ENCODE measurements around the gene PKP2. TPM values are rescaled to one million over a fixed set of nuclear protein-coding genes. Genes with fewer than 3 reads are reported as not detected.

Gene PKP2
- total RNA-seq, 2 experiments from 2014 or later: 0.13 to 0.23 TPM

DNA sequence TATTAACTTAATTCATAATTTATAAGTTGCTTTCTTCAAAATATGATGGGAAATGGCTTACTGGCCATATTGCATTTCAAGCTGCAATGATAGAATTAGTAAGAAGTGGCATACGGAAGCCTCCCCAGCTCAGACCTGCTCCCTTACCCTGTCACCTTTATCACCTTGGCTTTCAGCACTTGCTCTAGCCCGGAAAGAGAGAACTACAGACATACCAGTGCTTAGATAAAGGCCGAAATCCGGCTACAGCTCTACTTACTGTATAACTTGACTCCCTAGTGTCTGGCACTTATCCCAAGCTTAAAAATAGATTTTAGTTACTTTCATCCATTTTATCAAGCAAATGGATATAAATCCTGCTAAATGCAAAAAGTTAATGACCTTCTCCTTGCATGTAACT lies 42.5 kb downstream of the PKP2 start:
- ATAC-seq (no peak), DNase-seq (no peak)
- Mint-ChIP-seq H3K9me3 (no peaks in the 10 kb centered on the region), H3K27me3 (peaks cover 6% of the 10 kb centered on the region), H3K4me1 (ENCODE audit: low read depth) (no peaks in the 10 kb centered on the region), H3K36me3 (ENCODE audit: low read depth) (no peaks in the 10 kb centered on the region), H3K4me3 (no peak overlapping the region), H3K27ac (no peak overlapping the region)
- intact Hi-C loops (cut with micrococcal nuclease): no loop called here
- CTCF ChIA-PET: no interaction called here
- no peak for TF ChIP-seq CTCF (IDR thresholded peaks at IDR 0.05)
- POLR2A ChIA-PET: no interaction called here

DNA sequence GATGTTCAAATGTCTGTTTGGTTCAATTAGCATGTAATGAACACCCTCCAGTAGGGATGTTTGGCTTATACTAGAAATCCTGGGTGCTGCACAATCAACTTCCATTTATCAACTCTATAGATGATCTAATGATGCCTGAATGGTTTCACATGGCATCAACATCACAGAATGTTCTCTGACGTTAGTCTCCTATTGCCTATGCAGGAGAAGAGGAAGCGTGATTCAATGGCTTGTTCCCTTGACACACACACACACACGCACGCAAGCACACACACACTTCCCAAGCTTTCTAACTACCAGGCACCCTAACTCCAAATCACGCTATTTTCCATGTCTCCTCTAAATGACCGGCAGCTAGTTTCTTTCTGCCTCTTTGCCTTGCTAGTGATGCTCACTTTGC lies 49.3 kb downstream of the PKP2 start:
- H3K4me1 Mint-ChIP-seq (ENCODE audit: low read depth): no peaks in the 10 kb centered on the region
- TF ChIP-seq CTCF (IDR thresholded peaks at IDR 0.05): no peak
- H3K27ac Mint-ChIP-seq: no peak overlapping the region
- ATAC-seq (no peak), DNase-seq (no peak)
- ChIA-PET CTCF (no interaction called here), POLR2A (no interaction called here)
- H3K27me3 Mint-ChIP-seq: no peaks in the 10 kb centered on the region
- no peak overlapping the region for H3K4me3 Mint-ChIP-seq
- no peaks in the 10 kb centered on the region for H3K9me3 Mint-ChIP-seq
- intact Hi-C loops (cut with micrococcal nuclease): no loop called here
- no peaks in the 10 kb centered on the region for H3K36me3 Mint-ChIP-seq (ENCODE audit: low read depth)

GRCh38 chr12:32846053-32846452 lies 50.5 kb downstream of the PKP2 start:
- no peak overlapping the region for H3K4me3 Mint-ChIP-seq
- TF ChIP-seq CTCF (IDR thresholded peaks at IDR 0.05): no peak
- no peaks in the 10 kb centered on the region for H3K27me3 Mint-ChIP-seq
- H3K9me3 Mint-ChIP-seq: no peaks in the 10 kb centered on the region
- no peaks in the 10 kb centered on the region for H3K4me1 Mint-ChIP-seq (ENCODE audit: low read depth)
- no peak overlapping the region for H3K27ac Mint-ChIP-seq
- CTCF ChIA-PET: no interaction called here
- ATAC-seq (no peak), DNase-seq (no peak)
- POLR2A ChIA-PET: no interaction called here
- intact Hi-C loops (cut with micrococcal nuclease): no loop called here
- H3K36me3 Mint-ChIP-seq (ENCODE audit: low read depth): no peaks in the 10 kb centered on the region

- ATAC-seq (no peak), DNase-seq (no peak)
- Mint-ChIP-seq H3K27me3 (no peaks in the 10 kb centered on the region), H3K4me1 (ENCODE audit: low read depth) (no peaks in the 10 kb centered on the region), H3K9me3 (no peaks in the 10 kb centered on the region), H3K4me3 (no peak overlapping the region), H3K36me3 (ENCODE audit: low read depth) (no peaks in the 10 kb centered on the region), H3K27ac (no peak overlapping the region)
- ChIA-PET POLR2A (no interaction called here), CTCF (interaction anchor here (1.6 kb wide), 1 partner anchor 88 kb away, joined by 3 read pairs; the partner anchor contains the start of gene YARS2)
- no peak for TF ChIP-seq CTCF (IDR thresholded peaks at IDR 0.05)
- intact Hi-C loops (cut with micrococcal nuclease): no loop called here
Measured at GRCh38 chr12:32843528-32844095, 53.0 kb downstream of the PKP2 start.

DNA sequence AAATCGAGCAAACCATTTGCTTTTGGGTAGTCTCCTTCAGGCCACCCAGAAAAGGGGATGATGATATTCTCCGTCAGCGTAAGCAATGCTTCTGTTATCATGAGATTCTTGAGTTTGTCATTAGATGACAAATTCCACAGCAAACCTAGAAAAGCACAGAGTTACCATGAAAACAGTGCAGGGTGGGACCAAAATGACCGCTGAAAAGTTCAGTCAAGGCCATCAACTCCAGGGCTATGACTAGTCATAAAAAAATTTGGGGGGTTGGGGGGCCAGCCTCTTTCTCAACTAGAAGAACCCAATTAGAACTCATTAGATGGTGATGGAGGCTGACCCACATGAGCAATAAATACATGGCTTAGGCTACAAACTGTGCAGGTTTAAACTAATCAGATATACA lies 55.5 kb downstream of the PKP2 start:
- intact Hi-C loops (cut with micrococcal nuclease): no loop called here
- CTCF ChIA-PET: interaction anchor here (1.2 kb wide), 1 partner anchor 84 kb away, joined by 3 read pairs; no protein-coding TSS in a partner anchor
- ATAC-seq: no peak
- no peak overlapping the region for H3K27ac Mint-ChIP-seq
- POLR2A ChIA-PET: no interaction called here
- H3K4me1 Mint-ChIP-seq (ENCODE audit: low read depth): no peaks in the 10 kb centered on the region
- H3K36me3 Mint-ChIP-seq (ENCODE audit: low read depth): no peaks in the 10 kb centered on the region
- H3K27me3 Mint-ChIP-seq: no peaks in the 10 kb centered on the region
- H3K9me3 Mint-ChIP-seq: peaks cover 2% of the 10 kb centered on the region
- no peak for TF ChIP-seq CTCF (IDR thresholded peaks at IDR 0.05)
- no peak overlapping the region for H3K4me3 Mint-ChIP-seq
- DNase-seq: no peak

Measured in activated CD8-positive, alpha-beta T cell treated with anti-CD3 and anti-CD28 coated beads for 36 hours (primary cell).